ENCODE results near the gene SYNPO.

The SYNPO gene

DNA sequence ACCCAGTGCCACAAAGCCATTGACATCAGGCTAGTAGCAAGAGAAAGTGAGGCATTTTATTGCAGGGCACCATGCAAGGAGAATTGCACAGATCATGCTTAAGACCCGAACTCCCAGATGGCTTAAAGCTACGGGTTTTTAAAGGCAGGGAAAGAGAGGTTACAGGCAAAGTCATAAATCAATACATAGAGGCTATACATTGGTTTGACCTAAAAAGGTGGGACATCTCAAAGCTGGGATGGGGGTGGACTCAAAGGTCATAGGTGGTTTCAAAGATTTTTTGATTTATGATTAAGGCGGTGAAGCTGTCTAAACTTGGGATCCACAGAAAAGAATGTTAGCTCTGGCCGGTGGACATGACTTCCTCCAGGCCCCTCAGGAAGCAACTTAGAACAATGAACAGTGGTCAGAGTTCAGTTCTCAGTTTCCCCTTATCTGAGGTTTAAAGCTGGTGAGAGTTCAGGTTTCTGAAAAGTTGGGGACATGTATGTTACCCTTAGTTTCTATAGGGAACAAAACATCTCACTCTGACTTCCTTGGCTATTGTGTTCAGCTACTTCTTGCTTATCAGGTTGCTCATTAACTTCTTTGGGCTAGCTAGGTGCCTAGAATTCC, 66.4 kb downstream of the SYNPO start:
- in situ Hi-C loops (cut with HindIII; ENCODE audit: low pct_ligation_motif_present, low pct_unique_long_range_greater_than_20kb, low sequenced_read_pairs) = no loop called here
- DNase-seq = no peak
